GM12875 (cell line): Measurements from ENCODE around the gene SFXN3.
A peak's percentile ranks its signal among the peaks of the same experiment; 100 is the strongest.

Experiments
- H3K4me3 ChIP-seq: one replicate; pipeline ENCODE4 v1.5.1; 2011; ENCODE audit warnings: low read depth, low read length, control low read depth
- TF ChIP-seq, protein P1 (sequence below): IDR thresholded peaks from 2 replicates; pipeline ENCODE4 v1.5.1; 2011; ENCODE audit warnings: low read depth, mild to moderate bottlenecking, control low read depth, inconsistent platforms, low read length, moderate library complexity, borderline replicate concordance; ENCODE audit not compliant: insufficient read depth

SFXN3 gene

DNA sequence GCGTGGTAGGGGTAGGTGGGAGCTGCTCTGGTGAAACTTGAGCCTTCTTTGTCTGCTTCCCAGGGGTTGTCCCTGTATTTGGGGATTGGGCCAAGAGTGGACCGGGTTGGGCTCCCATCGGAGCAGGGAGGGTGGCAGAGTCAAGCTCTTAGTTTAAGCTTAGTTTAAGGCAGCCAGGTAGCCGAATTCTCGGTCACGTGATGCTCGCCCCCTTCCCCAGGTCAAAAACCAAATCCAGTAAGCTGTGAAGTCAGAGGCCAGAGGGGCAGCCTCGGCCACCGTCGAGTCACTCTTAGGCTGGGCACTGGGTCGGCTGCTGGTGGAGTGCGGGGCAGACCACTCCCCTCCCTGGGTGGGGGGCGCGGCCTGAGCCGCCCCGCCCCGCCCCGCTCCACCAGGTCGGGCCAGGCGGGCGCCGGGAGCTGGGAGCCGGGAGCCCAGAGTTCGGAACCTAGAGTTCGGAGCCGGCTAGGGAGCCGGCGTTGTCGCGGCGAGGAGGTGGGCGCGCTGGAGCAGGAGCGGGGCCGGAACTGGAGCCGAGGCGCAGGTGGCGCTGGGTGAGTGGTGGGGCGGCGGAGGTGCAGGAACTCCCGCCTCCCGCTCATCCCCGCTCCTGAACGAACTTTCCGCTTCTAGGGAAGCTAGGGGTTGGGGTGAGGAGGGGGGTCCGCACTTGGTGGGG, 34.2 kb upstream of the SFXN3 start:
- peak overlapping the region; percentile 89 for H3K4me3 ChIP-seq

DNA sequence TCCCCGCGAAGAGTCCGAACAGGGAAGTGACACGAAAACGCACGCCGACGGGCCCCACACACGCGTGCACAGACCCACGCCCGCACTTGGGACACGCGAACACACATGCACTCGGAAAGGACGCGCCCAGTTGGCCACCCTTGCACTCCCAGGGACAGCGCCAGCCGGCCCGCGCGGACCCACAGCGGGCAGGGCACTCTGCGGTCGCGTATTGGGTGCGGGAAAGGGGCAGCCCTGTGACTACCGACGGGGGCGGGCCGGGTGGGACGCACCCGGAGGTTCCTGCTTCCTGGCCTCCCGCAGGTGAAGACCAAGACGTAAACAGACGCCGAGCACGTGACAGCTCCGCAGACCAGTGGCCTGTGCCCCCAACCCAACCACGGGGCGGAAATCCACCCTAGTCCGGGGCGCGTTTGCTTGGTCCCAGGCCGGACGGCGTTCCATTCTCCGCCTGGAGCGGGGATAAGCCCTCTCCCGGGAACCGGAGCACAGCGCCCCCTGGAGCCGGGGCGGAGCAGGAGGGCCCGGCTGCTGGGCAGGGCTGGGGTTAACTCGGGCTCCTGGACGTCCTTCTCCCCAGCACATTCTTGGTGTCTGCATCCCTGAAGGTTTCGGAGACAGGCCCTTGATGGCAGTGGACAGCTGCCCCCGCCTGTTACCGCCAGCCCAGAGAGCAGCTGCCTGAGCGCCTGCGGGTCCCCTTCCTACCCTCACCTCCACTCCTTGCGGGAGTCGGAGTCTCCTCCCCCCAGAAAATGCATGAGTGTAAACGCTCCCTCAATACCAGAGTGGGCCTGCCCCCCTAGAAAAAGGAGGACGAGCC, 33.5 kb upstream of the SFXN3 start:
- TF ChIP-seq, protein P1, sequence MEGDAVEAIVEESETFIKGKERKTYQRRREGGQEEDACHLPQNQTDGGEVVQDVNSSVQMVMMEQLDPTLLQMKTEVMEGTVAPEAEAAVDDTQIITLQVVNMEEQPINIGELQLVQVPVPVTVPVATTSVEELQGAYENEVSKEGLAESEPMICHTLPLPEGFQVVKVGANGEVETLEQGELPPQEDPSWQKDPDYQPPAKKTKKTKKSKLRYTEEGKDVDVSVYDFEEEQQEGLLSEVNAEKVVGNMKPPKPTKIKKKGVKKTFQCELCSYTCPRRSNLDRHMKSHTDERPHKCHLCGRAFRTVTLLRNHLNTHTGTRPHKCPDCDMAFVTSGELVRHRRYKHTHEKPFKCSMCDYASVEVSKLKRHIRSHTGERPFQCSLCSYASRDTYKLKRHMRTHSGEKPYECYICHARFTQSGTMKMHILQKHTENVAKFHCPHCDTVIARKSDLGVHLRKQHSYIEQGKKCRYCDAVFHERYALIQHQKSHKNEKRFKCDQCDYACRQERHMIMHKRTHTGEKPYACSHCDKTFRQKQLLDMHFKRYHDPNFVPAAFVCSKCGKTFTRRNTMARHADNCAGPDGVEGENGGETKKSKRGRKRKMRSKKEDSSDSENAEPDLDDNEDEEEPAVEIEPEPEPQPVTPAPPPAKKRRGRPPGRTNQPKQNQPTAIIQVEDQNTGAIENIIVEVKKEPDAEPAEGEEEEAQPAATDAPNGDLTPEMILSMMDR: peak; percentile 95
- peak overlapping the region; percentile 89 for H3K4me3 ChIP-seq

More for the DNA sequence above, 34.2 kb upstream of the SFXN3 start:
- TF ChIP-seq, protein P1: no peak

DNA sequence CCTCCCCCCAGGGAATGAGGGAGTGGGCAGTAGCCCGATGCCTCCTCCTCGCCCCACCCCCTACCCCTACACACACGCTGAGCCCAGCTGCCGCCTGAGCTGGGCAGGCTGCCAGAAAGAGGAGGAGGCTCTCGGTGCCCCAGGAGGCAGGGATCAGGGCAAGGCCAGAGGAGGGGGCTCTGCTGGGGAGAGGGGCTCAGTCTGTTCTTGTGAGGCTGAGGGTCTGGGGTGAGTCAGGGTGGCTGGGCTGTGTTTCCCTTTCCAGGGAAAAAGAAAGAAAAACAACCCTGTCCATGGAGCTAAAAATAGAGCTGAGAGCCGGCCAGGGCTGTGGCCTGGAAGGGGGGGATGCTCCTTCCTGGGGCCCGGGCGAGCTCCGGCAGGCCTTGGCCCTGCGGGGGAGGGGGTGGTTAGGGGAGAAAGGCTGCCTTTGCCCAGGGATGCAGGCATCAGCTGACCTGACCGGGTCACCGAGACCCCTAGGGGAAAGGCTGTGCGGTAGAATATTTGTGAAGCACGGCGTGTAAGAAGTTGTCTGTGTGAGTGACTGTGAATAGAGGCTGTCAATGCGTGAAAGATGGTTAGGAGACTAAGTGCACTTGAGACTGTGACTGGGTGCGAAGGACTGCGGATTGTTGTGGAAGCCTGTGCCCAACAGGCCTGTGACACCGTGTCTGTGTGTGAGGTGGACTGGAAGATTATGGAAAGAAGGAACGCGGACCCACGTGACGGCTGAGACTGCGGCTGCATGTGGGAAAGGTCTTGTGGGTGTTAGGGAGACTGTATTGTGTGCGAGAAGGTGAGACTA, 32.6 kb upstream of the SFXN3 start:
- TF ChIP-seq, protein P1: no peak
- peak overlapping the region; percentile 89 for H3K4me3 ChIP-seq

DNA sequence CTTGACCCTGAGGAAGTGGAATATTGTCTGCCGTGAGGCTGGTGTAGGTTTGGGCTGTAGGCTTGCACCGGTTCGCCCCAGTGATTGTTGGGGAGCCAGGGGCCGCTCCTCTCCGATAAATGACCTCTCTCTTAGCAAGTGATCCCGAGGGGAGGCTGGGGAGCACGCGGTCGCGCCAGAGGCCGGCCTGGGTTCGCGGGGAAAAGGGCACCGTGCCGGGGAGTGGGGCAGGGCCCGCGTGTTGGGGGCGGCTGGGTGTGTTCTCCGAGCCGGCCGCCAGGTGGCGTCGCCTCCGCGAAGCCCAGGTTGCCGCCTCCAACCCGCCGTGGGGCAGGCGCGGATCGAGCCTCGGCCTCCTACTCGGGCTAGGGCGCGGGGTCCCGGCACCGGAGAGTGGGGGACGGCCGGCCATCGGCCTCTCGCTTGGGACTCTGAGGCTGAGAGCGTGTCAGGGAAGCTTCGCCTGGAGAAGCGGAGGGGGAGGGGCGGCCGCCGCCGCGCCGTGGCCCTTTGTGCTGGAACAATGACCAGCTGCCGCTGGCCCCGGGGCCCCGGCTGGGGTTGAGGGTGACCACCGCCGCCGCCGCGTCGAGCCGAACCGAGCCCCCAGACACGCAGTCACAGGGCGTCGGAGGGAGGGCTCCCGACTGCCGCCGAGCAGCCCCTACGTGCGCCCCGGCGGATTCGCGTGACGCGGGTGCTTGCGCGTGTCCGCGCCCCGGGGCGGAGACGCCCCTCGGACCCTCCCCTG, 31.9 kb upstream of the SFXN3 start:
- peak overlapping the region; percentile 89 for H3K4me3 ChIP-seq
- TF ChIP-seq, protein P1: peak; percentile 94

DNA sequence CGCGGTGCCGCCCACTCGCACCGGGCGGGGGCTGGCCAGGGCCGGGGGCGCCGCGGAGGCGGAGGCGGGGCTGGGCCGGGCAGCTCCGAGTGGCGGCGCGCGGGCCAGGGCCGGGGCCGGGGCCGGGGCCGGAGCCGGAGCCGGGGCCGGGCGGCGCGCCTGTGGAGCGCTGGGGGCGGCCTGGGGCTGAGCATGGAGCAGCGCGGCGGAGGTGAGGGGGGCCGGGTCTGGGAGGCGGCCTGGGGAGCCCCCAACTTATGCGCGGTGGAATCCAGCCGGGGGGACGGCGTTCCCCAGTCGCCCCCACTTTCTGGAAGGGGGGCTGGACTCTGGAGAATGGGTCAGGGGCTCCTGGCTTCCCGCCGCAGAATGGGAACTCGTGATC, 31.3 kb upstream of the SFXN3 start, which contains the start of gene LZTS2:
LZTS2 (plus strand) TSS at position 67 of the 385 bp plus-strand sequence. CDS start 2,731 bp downstream, outside the sequence.
- peak within 1 kb of the TSS; percentile 89 for H3K4me3 ChIP-seq

More for the DNA sequence above, 31.3 kb upstream of the SFXN3 start, which contains the start of gene LZTS2:
- TF ChIP-seq, protein P1: no peak
